Measurements from ENCODE around the gene URI1. TPM values are rescaled to one million over a fixed set of nuclear protein-coding genes. Genes with fewer than 3 reads are reported as not detected.

URI1 gene
- total RNA-seq: 31.6 and 50.4 TPM in 2 replicates

GRCh38 chr19:29941828-29942403, at the start of gene URI1:
TSS of gene URI1 (plus strand) at chr19:29942239. CDS start at chr19:29942548, 309 bp downstream.

Other genes with a start within 250 kb of the URI1 start
- 31.5 and 40.1 TPM in 2 replicates for gene C19orf12, start 227.0 kb upstream of the URI1 start, total RNA-seq
- gene CCNE1, start 130.2 kb upstream of the URI1 start, total RNA-seq: 4.3 and 5.5 TPM in 2 replicates

All from pericardium fibroblast (primary cell).